Lower leg skin (tissue), 4 donors: ENCODE results near the gene STRA6. TPM values are rescaled to one million over a fixed set of nuclear protein-coding genes. Genes with fewer than 3 reads are reported as not detected.

Experiments used
- DNase-seq, 2 donors: peaks; one replicate each; pipeline ENCODE4 v3.0.0-alpha.2; 2019; ENCODE audit warnings: low spot score in 2 of 2
- H3K4me3 ChIP-seq: fragments of 200-600 bp; sonication (generic); 2 replicates; pipeline ENCODE4 v1.5.1; 2017; ENCODE audit warnings: mild to moderate bottlenecking, low read depth; ENCODE audit not compliant: poor library complexity, severe bottlenecking
- POLR2A ChIP-seq, 2 donors: fragments of 450-650 bp; IDR thresholded peaks; one replicate each; pipeline ENCODE4 v1.6.1; 2016 to 2017; ENCODE audit warnings: antibody characterized with exemption in 2 of 2, mild to moderate bottlenecking in 1 of 2, moderate library complexity in 1 of 2
- WGBS, 2 donors: methylation state at CpG; one replicate each; pipeline ENCODE4 v1.1.5; 2018; 5-methylcytosine and 5-hydroxymethylcytosine counted together
- intact Hi-C: fragments of 100-400 bp; cut with DNase I; formaldehyde crosslinking; loops from one replicate; pipeline ENCODE4 v1.15.0; 2023; ENCODE audit warnings: low total_unique reads
- total RNA-seq, 4 donors: library from RNA; depleted of rRNA; stranded (reverse); fragments of >200 nt; gene quantifications; one replicate each; pipeline ENCODE4 v1.1.0, GENCODE V29; 2016
- TF ChIP-seq, protein P1 (sequence below), 3 donors: fragments of 450-650 bp; IDR thresholded peaks; one replicate each; pipeline ENCODE4 v1.5.1; 2016; ENCODE audit warnings: antibody characterized with exemption in 3 of 3, mild to moderate bottlenecking in 3 of 3, moderate library complexity in 2 of 3

Gene STRA6
- total RNA-seq, 4 donors from 2014 or later = 0.52 TPM; not detected in 3

GRCh38 chr15:74130849-74131627, 71.5 kb downstream of the STRA6 start:
- no peak overlapping the region for H3K4me3 ChIP-seq
- 10 to 11% methylated on average over 28 of the region's 28 CpGs for WGBS, 2 donors

GRCh38 chr15:74130155-74130848, 72.3 kb downstream of the STRA6 start, which contains the start of gene ISLR2:
TSS of gene ISLR2 (plus strand) at chr15:74130586. CDS start at chr15:74132755, 2,169 bp downstream.
- TF ChIP-seq POLR2A (IDR thresholded peaks at IDR 0.05) = no peak
- TF ChIP-seq, protein P1, sequence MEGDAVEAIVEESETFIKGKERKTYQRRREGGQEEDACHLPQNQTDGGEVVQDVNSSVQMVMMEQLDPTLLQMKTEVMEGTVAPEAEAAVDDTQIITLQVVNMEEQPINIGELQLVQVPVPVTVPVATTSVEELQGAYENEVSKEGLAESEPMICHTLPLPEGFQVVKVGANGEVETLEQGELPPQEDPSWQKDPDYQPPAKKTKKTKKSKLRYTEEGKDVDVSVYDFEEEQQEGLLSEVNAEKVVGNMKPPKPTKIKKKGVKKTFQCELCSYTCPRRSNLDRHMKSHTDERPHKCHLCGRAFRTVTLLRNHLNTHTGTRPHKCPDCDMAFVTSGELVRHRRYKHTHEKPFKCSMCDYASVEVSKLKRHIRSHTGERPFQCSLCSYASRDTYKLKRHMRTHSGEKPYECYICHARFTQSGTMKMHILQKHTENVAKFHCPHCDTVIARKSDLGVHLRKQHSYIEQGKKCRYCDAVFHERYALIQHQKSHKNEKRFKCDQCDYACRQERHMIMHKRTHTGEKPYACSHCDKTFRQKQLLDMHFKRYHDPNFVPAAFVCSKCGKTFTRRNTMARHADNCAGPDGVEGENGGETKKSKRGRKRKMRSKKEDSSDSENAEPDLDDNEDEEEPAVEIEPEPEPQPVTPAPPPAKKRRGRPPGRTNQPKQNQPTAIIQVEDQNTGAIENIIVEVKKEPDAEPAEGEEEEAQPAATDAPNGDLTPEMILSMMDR (IDR thresholded peaks at IDR 0.05) = no peak
- no peak for DNase-seq
- no peak within 1 kb of the TSS for H3K4me3 ChIP-seq
- intact Hi-C loops = no loop called here
- 1 to 3% methylated on average over 40 to 43 of the region's 53 CpGs for WGBS, 2 donors

More at GRCh38 chr15:74130849-74131627, 71.5 kb downstream of the STRA6 start:
- no peak for TF ChIP-seq POLR2A (IDR thresholded peaks at IDR 0.05)
- TF ChIP-seq, protein P1 (IDR thresholded peaks at IDR 0.05) = no peak
- no peak for DNase-seq
- intact Hi-C loops = no loop called here

- TF ChIP-seq, protein P1 (IDR thresholded peaks at IDR 0.05) = no peak
- no peak for TF ChIP-seq POLR2A (IDR thresholded peaks at IDR 0.05)
- intact Hi-C loops = loop anchor here (5.0 kb wide), 2 partner anchors 173 to 188 kb away; no protein-coding TSS in a partner anchor
- no peak for DNase-seq
- 2% methylated on average over 30 to 40 of the region's 40 CpGs for WGBS, 2 donors
- no peak overlapping the region for H3K4me3 ChIP-seq
Measured at GRCh38 chr15:74129586-74130154, 72.9 kb downstream of the STRA6 start.

Other genes with a start within 250 kb of the STRA6 start
- 10 to 100 TPM; 14.4 to 24.6 (median 23.9) TPM for gene STOML1, start 210.5 kb downstream of the STRA6 start, total RNA-seq
- 10 to 100 TPM; 48.5 to 73.7 (median 60.3) TPM for gene PML, start 208.1 kb downstream of the STRA6 start, total RNA-seq
- 1 to 10 TPM in 1 of 4 donors, under 1 TPM in 1, not detected in 2; 0.23 to 2.2 TPM for gene GOLGA6A, start 120.2 kb downstream of the STRA6 start, total RNA-seq
- under 1 TPM in 3 of 4 donors, not detected in 1; 0.17 to 0.91 (median 0.39) TPM for gene ISLR2, start 72.2 kb downstream of the STRA6 start, total RNA-seq
- 10 to 100 TPM; 23.4 to 41.3 (median 26.1) TPM for gene ISLR, start 29.1 kb downstream of the STRA6 start, total RNA-seq
- not detected for gene CCDC33, start 33.5 kb upstream of the STRA6 start, total RNA-seq
- gene CYP11A1, start 164.9 kb upstream of the STRA6 start, total RNA-seq = under 1 TPM in 3 of 4 donors, not detected in 1; 0.34 to 0.75 (median 0.49) TPM
- gene SEMA7A, start 231.2 kb upstream of the STRA6 start, total RNA-seq = 10 to 100 TPM; 16.7 to 30.5 (median 20.5) TPM